Epithelial cell of proximal tubule (primary cell): ENCODE results near the gene ADGRD1. TPM values are rescaled to one million over a fixed set of nuclear protein-coding genes. Genes with fewer than 3 reads are reported as not detected.

Source experiments
- DNase-seq: peaks from one replicate; pipeline ENCODE4 v3.0.0-alpha.2; 2011; ENCODE audit warnings: low read depth
- H3K4me3 ChIP-seq: 2 replicates; pipeline ENCODE4 v1.5.1; 2011; ENCODE audit warnings: low read depth, mild to moderate bottlenecking, low read length
- total RNA-seq: library from RNA; depleted of rRNA; stranded (reverse); fragments of >200 nt; gene quantifications from 2 replicates; pipeline ENCODE4 v1.2.3, GENCODE V29; 2015
- TF ChIP-seq, protein P1 (sequence below): conservative IDR thresholded peaks from 2 replicates; pipeline ENCODE4 v1.5.1; 2012; ENCODE audit warnings: low read depth, mild to moderate bottlenecking, low read length

ADGRD1 gene
- total RNA-seq, 1 donor from 2014 or later = not detected

DNA sequence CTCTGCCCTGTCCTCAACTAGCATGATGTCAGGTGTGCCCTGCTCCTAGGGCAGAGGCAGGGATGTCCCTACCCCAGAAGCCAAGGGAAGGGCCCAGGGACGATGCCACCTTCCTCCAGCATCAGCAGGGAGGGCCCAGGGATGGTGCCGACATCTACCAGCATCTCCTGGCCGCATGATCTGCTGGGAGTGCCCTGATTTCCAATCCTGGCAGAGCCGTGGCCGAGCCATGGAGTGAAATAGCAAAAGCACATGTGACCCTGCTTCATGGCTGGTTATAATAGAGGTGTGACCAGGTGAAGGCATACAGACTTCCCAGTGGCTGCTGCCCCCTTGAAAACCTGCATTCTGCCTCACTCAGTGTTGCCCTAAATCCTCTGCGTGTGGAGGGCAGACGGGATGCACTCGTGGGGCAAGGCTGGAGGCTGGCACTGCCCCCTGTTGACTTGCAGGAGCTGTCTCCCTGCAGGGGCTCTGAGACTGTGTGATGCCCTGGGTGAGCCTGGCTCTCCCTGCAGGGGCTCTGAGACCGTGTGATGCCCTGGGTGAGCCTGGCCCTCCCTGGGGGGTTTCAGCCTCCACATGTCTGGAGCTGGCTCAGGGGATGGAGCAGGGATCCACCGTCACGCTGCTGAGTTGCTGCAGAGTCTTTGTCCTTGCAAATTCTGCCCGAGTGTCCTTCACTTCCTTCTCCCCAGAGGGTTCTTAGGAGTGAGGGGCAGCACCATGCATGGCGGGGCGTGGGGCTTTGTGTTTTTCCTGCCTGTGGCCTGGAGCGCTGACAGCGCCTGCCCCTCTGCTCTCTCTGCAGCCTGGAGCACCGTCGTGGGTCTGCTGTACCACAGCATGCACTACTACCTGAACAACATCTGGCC is 51.7 kb downstream of the ADGRD1 start:
- DNase-seq = no peak
- no peak overlapping the region for H3K4me3 ChIP-seq
- TF ChIP-seq, protein P1, sequence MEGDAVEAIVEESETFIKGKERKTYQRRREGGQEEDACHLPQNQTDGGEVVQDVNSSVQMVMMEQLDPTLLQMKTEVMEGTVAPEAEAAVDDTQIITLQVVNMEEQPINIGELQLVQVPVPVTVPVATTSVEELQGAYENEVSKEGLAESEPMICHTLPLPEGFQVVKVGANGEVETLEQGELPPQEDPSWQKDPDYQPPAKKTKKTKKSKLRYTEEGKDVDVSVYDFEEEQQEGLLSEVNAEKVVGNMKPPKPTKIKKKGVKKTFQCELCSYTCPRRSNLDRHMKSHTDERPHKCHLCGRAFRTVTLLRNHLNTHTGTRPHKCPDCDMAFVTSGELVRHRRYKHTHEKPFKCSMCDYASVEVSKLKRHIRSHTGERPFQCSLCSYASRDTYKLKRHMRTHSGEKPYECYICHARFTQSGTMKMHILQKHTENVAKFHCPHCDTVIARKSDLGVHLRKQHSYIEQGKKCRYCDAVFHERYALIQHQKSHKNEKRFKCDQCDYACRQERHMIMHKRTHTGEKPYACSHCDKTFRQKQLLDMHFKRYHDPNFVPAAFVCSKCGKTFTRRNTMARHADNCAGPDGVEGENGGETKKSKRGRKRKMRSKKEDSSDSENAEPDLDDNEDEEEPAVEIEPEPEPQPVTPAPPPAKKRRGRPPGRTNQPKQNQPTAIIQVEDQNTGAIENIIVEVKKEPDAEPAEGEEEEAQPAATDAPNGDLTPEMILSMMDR = no peak

DNA sequence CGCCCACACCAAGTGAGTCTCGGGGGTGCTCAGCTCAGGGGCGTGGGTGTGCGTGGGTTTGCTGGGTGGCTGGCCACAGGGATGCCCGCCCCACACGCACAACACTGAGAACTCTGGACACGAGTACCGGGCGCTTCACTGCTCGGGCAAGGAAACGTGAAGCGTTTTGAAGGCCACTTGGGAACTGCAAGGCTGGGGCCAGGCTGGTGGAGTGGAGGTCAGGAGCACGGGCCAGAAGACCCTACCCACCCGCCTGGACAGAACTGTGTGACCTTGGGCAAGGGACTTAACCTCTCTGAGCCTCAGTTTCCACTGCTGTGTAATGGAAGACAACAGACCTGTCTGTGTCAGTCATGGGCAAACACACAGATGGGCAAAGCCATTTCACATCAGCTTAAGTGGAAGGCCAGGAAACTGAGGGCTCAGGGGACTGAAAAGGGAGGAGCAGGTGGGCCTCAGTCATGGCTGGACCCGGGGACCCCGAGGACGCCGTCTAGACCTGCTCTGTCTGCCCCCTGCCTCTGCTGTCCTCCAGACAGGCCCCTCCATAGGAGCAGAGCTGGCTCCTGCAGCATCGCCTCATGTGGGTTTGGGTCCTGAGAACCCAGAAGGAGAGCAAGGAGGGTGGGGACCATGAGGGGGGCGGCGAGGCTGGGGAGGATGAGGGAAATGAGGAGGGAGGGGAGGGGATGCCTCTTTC is 52.5 kb downstream of the ADGRD1 start:
- TF ChIP-seq, protein P1 = no peak
- H3K4me3 ChIP-seq = no peak overlapping the region
- no peak for DNase-seq

DNA sequence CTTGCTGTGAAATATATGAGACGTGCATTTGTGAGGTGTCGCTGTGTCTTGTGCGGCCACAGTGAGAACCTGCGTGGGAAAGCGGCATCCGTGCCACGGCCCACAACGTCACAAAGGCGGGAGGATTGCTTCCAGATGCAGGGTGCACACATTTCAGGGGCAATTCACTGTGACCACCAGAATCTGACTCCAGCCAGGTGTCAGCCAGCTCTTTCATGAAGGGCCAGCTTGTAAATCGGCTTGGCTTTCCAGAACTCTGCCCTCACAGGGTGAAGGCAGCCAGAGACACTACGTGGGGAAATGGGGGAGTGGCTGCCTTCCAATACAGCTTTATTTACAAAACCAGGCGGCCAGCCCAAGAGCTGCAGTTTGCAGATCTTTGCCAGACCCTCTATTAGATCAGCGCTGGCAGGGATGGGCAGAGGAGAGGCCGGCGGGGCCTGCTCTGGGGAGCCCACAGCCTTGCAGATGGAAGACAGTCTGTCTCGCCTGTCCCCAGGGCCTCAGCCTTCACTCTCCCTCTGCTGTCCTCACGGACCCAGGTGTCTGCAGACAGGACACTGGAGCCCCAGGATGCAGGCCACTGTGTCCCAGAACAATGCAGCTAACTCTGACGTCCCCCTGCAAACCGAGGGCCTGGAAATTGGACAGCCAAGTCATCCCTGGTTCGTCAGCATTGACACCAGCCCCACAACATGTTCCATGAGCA is 53.5 kb downstream of the ADGRD1 start:
- no peak overlapping the region for H3K4me3 ChIP-seq
- DNase-seq = no peak
- TF ChIP-seq, protein P1 = no peak

DNA sequence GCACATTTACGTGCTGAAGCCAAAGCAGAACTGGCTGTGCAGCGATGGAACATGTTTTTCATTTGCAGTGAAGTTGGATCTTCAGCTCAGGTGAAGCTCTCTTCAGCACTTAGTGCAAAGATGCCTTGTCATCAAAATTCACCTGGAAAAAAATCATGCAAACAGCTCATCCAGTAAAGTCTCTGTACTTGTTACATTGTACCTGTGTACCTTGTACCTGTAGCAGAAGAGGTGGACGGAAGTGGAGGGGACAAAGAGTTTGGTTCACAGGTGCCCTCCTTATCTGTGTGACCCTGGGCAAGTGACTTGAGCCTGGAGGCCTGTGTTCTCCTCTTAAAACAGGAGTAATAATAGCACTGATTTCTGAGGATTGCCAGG is 54.0 kb downstream of the ADGRD1 start:
- TF ChIP-seq, protein P1 = no peak
- H3K4me3 ChIP-seq = no peak overlapping the region
- DNase-seq = no peak

DNA sequence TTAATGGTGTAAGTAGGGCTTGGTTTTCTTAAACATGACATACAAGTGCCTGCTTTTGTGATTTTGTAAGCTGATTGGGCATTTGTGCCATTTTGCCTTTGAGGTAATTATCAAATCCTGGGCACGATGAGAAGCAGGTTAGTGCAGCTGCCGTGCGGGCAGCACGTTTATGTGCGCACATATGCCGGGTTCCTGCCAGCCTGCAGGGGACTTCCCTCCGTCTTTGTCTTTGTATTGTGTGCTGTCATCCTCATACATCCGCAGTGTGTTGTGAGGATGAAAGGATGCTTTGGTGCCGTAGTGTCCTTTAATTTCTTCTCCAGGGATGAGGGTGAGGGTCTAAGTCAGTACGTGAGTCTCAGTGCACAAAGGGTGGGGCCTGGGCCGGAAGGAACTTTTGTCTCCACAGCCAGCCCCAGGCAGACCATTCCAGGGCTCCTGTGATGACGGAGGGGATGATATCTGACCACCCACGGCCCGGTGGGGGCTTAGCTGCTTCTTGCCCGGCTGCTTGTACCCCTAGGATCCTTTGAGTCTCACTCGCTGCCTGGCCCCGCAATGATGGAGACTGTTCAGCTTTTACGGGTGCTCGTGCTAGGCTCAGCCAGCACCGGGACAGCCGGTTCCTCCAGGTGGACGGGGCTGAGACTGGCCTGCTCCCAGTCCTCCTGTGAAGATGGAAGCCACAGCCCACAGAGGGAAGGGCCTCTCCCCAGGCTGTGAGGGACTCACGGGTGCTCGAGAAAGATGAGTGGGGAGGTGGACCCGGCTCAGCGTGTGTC is 54.6 kb downstream of the ADGRD1 start:
- TF ChIP-seq, protein P1 = no peak
- DNase-seq = no peak
- H3K4me3 ChIP-seq = no peak overlapping the region

DNA sequence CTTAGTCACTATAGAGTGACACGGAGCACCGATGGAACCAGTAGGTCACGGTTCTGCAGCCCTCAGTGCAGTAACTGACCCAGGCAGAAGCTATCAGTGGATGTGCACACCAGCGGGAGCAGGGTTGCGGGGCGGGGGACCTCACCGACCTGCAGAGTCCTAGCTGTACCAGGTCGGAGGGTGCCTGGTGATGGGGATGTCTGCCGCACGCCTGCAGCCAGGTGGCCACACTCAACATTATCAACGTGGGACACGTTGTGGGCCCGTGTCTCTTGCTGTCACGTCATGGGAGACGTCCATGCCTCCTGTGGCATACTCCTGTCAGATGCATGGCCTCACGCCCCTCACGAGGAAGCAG is 55.2 kb downstream of the ADGRD1 start:
- no peak for DNase-seq
- TF ChIP-seq, protein P1 = no peak
- H3K4me3 ChIP-seq = no peak overlapping the region
